WTC11 (cell line): ENCODE data around the gene FAM20C. TPM values are rescaled to one million over a fixed set of nuclear protein-coding genes. Genes with fewer than 3 reads are reported as not detected.

Experiments
- ATAC-seq: fragments of 200-7000 bp; cut with Tn5 transposase; 2 replicates; pipeline ENCODE4 v1.10.0; 2021; ENCODE audit warnings: mild to moderate bottlenecking, moderate library complexity
- CTCF ChIA-PET: fragments of 300-600 bp; sonication (Branson Sonifier 250); formaldehyde crosslinking; loops from one replicate; lab custom pipeline; 2021; ENCODE audit warnings: antibody characterized with exemption; lab: Charles Lee
- POLR2A ChIA-PET: fragments of 350-600 bp; sonication (Branson Sonifier 250); formaldehyde crosslinking; loops from one replicate; lab custom pipeline; 2021; ENCODE audit warnings: antibody characterized with exemption; lab: Charles Lee
- DNase-seq: peaks from one replicate; pipeline ENCODE4 v3.0.0; 2021; ENCODE audit warnings: low spot score
- H3K27ac Mint-ChIP-seq: 2 replicates; pipeline ENCODE4 v1.8.0; 2021; ENCODE audit warnings: mixed read lengths
- H3K27me3 Mint-ChIP-seq: 2 replicates; pipeline ENCODE4 v1.8.0; 2021; ENCODE audit warnings: low read depth, mild to moderate bottlenecking, moderate library complexity, mixed read lengths
- H3K36me3 Mint-ChIP-seq: 2 replicates; pipeline ENCODE4 v1.8.0; 2021; ENCODE audit warnings: mixed read lengths
- H3K4me1 Mint-ChIP-seq: 2 replicates; pipeline ENCODE4 v1.8.0; 2022; ENCODE audit warnings: mixed read lengths
- H3K4me3 Mint-ChIP-seq: 2 replicates; pipeline ENCODE4 v1.8.0; 2021; ENCODE audit warnings: mild to moderate bottlenecking, moderate library complexity, mixed read lengths
- H3K9me3 Mint-ChIP-seq: 2 replicates; pipeline ENCODE4 v1.8.0; 2021; ENCODE audit warnings: mixed read lengths
- ARID4B ChIP-seq: sonication (generic); formaldehyde crosslinking; IDR thresholded peaks from 2 replicates; pipeline ENCODE4 v1.8.0; 2023; ENCODE audit warnings: missing genetic modification reagents, mild to moderate bottlenecking, borderline replicate concordance
- ATF6 ChIP-seq: sonication (generic); formaldehyde crosslinking; IDR thresholded peaks from 2 replicates; pipeline ENCODE4 v1.8.1; 2023; ENCODE audit warnings: mild to moderate bottlenecking, missing genetic modification reagents
- FOXK1 ChIP-seq: sonication (generic); formaldehyde crosslinking; IDR thresholded peaks from 2 replicates; pipeline ENCODE4 v1.8.0; 2022; ENCODE audit warnings: mild to moderate bottlenecking, moderate library complexity, missing genetic modification reagents
- FOXP1 ChIP-seq: sonication (generic); formaldehyde crosslinking; IDR thresholded peaks from 2 replicates; pipeline ENCODE4 v1.8.0; 2022; ENCODE audit warnings: missing genetic modification reagents, mild to moderate bottlenecking, moderate library complexity, borderline replicate concordance
- HMGXB4 ChIP-seq: sonication (generic); formaldehyde crosslinking; IDR thresholded peaks from 2 replicates; pipeline ENCODE4 v1.8.1; 2023; ENCODE audit warnings: mild to moderate bottlenecking, moderate library complexity, missing genetic modification reagents
- IRF2 ChIP-seq: sonication (generic); formaldehyde crosslinking; IDR thresholded peaks from 2 replicates; pipeline ENCODE4 v1.8.0; 2022; ENCODE audit warnings: low read depth, missing genetic modification reagents, borderline replicate concordance
- JUN ChIP-seq: sonication (generic); formaldehyde crosslinking; IDR thresholded peaks from 2 replicates; pipeline ENCODE4 v1.8.0; 2023; ENCODE audit warnings: mild to moderate bottlenecking, missing genetic modification reagents
- NFE2L1 ChIP-seq: sonication (generic); formaldehyde crosslinking; IDR thresholded peaks from 2 replicates; pipeline ENCODE4 v1.8.1; 2023; ENCODE audit warnings: missing genetic modification reagents
- NFYB ChIP-seq: sonication (generic); formaldehyde crosslinking; conservative IDR thresholded peaks from 2 replicates; pipeline ENCODE4 v1.8.0; 2022; ENCODE audit warnings: low read depth, missing genetic modification reagents
- OVOL2 ChIP-seq: fragments of 250-450 bp; sonication (Bioruptor Pico); IDR thresholded peaks from 2 replicates; pipeline ENCODE4 v1.9.0; 2021; ENCODE audit warnings: mild to moderate bottlenecking, borderline replicate concordance
- SMAD4 ChIP-seq: sonication (generic); formaldehyde crosslinking; IDR thresholded peaks from 2 replicates; pipeline ENCODE4 v1.8.0; 2022; ENCODE audit warnings: mild to moderate bottlenecking, missing genetic modification reagents
- TCF7 ChIP-seq: sonication (generic); formaldehyde crosslinking; IDR thresholded peaks from 2 replicates; pipeline ENCODE4 v1.8.0; 2022; ENCODE audit warnings: mild to moderate bottlenecking, low read depth, missing genetic modification reagents, moderate library complexity
- ZNF232 ChIP-seq: sonication (generic); formaldehyde crosslinking; IDR thresholded peaks from 2 replicates; pipeline ENCODE4 v1.8.0; 2022; ENCODE audit warnings: mild to moderate bottlenecking, missing genetic modification reagents
- ZNF423 ChIP-seq: fragments of 250-450 bp; sonication (Bioruptor Pico); IDR thresholded peaks from 2 replicates; pipeline ENCODE4 v2.1.2; 2022; ENCODE audit warnings: mild to moderate bottlenecking, moderate library complexity
- total RNA-seq: library from RNA; stranded (reverse); gene quantifications from 3 replicates; pipeline ENCODE4 v1.2.3, GENCODE V29; 2021
- TF ChIP-seq, protein P1 (sequence below): fragments of 250-450 bp; sonication (Bioruptor Pico); conservative IDR thresholded peaks from 2 replicates; pipeline ENCODE4 v1.9.0; 2021; ENCODE audit warnings: mild to moderate bottlenecking
- TF ChIP-seq, protein P2 (sequence below): fragments of 250-450 bp; sonication (Bioruptor Pico); IDR thresholded peaks from 2 replicates; pipeline ENCODE4 v1.9.0; 2021; ENCODE audit warnings: mild to moderate bottlenecking

The FAM20C gene
- total RNA-seq, 1 experiment from 2014 or later = 64.9 TPM

- TF ChIP-seq, protein P1, sequence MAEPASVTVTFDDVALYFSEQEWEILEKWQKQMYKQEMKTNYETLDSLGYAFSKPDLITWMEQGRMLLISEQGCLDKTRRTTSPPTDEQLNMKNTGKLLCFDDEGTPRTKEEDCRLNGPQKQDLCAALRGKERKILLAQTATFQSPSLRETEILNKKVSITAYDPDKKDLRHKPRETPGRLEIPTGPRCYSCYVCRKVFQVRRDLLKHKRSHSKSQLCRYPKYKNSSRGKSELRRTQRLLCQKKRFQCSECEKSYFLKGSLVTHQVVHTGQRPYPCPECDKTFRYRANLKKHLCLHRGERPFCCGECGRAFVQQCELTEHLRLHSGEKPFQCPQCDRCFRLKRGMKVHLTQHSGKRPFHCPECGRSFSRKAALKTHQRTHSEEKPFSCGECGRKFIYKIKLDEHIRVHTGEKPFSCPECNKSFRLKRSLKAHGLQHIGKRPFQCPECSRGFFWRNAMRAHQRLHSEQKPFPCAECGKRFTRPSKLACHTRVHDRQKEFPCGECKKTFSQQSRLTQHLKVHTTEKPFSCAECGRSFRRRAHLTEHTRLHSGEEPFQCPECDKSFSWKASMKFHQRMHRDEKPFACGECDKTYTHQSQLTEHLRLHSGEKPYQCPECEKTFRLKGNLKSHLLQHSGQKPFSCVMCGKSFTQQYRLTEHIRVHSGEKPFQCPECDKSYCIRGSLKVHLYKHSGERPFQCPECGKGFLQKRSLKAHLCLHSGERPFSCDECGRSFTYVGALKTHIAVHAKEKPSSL (CRISPR knock-in tag) = no peak
- no peak for TF ChIP-seq IRF2 (CRISPR knock-in tag)
- TF ChIP-seq, all 79 proteins: peak for 0
Measured at GRCh38 chr7:186516-187113, 5.8 kb upstream of the FAM20C start (continued).

DNA sequence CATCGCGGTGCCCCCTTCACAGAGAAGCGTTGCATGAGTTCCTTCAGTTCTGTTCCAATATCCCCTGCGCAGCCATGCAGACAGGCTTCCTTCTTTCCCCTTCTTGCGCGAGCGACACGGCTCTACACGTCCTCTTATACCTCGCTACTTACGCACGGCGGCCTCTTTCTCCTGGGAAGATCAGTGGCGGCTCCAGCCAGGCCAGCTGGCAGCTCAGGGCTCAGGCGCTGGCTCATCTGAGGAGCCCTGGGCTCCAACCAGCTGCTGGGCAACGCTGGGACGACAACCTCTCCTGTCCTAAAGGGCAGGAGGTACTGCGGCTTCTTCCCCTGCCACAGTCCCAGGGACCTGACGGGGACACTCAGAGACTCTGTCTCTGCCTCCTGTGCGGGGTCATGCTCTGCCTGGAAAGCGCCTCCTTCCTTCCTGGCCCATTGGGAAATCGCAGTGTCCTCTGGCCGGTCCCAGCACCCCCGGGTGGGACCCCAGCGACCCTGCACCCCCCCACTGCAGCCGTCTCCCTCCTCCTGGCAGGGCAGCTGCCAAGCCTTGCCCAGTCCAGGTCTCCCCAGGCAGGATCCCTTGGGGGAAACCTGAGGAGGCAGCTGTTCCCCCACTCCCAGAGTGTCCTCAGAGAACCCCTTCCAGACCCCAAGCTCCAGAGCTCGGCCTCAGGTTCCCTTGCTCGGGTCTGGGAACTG, 5.0 kb upstream of the FAM20C start:
- TF ChIP-seq, protein P2, sequence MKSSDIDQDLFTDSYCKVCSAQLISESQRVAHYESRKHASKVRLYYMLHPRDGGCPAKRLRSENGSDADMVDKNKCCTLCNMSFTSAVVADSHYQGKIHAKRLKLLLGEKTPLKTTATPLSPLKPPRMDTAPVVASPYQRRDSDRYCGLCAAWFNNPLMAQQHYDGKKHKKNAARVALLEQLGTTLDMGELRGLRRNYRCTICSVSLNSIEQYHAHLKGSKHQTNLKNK (CRISPR knock-in tag) = no peak
- no peak for TF ChIP-seq ZNF423 (CRISPR knock-in tag)
- no peak for TF ChIP-seq FOXP1
- no peak for TF ChIP-seq SMAD4 (CRISPR knock-in tag)
- TF ChIP-seq ZNF232 = no peak
- TF ChIP-seq NFE2L1 (CRISPR knock-in tag) = no peak
- no peak for TF ChIP-seq JUN
- TF ChIP-seq NFYB (CRISPR knock-in tag) = no peak
- TF ChIP-seq OVOL2 (CRISPR knock-in tag) = no peak
- TF ChIP-seq FOXK1 = no peak
- no peak for TF ChIP-seq HMGXB4 (CRISPR knock-in tag)
- TF ChIP-seq ARID4B (CRISPR knock-in tag) = no peak
- TF ChIP-seq TCF7 (CRISPR knock-in tag) = no peak
- TF ChIP-seq ATF6 (CRISPR knock-in tag) = no peak
- DNase-seq (no peak), ATAC-seq (no peak)
- peaks cover 49% of the 10 kb centered on the region for H3K4me1 Mint-ChIP-seq
- H3K27me3 Mint-ChIP-seq = peaks cover 5% of the 10 kb centered on the region; the same call in 1 of the 2 replicates
- ChIA-PET POLR2A (interaction anchor here (1.0 kb wide), 1 partner anchor 16 kb away, joined by 3 read pairs; no protein-coding TSS in a partner anchor), CTCF (interaction anchor here (0.9 to 2.9 kb wide), 9 partner anchors 13 to 123 kb away, joined by 3 to 18 read pairs (median 6); no protein-coding TSS in a partner anchor)
- H3K27ac Mint-ChIP-seq = peak overlapping the region; percentile 54
- H3K36me3 Mint-ChIP-seq = no peaks in the 10 kb centered on the region
- H3K4me3 Mint-ChIP-seq = no peak overlapping the region
- H3K9me3 Mint-ChIP-seq = no peaks in the 10 kb centered on the region
